NCI-H2029 treated with DMSO at 0.1 percent for 48 hours (cell line): Measurements from ENCODE around the gene CAMK2A.
"Not testable (repeated sequence)": the region's sequence is repeated elsewhere in the genome, so short reads cannot be mapped to it uniquely, and the experiment has no call there.

Experiments
- DNase-seq: peaks from one replicate; lab custom pipeline; 2025; lab: John Stamatoyannopoulos, UW

The CAMK2A gene

DNA sequence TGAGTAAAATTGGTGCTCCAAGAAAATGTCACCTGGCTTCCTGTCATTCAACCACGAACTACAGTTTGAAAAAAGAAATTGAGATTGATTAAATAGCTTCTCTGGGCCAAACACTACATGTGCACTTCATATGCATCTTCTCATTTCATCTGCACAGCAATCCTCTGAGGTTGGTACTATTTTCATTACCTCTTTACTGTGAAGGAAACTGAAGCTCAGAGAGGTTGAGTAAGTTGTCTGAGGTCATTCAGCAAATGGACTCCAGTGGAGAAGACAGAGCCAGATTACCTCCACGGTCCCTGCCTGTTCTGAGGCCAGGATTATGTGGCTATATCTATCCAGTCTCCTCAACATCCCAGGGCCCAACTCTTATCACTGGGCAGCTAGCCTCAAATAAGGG, 53.3 kb downstream of the CAMK2A start:
- DNase-seq, result no peak

DNA sequence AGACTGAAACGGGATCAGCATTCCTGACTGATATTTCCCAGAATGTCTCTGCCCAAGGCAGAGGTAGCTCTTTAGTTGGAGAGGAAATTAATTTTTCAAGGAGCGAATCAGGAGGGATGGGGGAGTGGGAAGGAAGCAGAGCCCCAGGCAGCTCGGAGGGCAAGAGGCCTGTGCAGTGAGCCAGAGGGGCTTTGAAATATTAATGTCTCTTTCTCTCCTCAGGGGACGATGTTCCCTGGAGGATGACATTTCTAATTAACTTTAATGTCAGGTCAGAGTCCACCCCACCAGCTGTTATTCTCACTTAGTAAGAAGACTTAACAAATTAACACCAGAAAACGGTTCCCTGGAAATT, 54.1 kb downstream of the CAMK2A start:
- DNase-seq, result no peak

DNA sequence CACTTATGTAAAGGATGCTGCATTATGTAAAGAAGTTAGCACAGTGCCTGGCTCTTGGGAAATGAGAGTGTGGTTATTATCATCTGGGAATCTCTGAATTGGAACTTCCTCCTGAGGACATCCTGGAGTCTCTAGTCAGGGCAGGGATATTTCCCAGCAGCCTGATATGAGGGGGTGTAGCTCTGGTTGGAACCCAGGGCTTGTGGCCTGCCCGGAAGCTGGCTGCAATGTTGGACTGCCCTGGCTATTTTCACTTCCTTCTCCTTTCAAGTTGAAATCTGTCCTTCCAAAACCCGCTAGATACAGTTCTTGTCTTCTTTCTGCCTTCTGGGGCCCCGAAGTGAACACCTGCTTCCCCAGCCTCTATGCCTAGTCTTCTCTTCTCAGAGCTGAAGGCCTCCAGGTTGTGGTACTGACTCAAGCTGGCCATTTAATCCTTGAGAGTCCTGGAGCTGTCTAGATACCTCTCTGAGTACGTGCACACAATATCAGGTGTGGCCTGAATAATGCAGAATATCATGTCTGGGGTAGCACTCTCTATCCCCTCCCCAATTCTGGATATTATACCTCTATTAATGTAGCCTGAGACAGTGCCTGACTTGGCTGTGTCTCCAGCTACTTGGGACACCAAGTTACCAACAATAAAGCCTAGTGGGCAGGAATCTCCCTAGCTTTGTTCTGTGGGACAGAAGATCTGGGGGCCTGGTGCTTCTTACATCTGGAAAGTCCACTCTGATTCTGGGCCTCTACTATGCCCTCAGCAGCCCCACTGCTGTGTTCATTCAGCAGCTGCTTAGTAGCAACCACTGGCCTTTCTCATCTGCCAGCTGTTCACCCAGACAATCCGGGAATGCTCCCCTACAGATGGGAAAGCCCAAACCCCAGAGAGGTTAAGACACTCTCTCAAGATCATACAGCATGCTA, 54.7 kb downstream of the CAMK2A start:
- DNase-seq, result no peak

DNA sequence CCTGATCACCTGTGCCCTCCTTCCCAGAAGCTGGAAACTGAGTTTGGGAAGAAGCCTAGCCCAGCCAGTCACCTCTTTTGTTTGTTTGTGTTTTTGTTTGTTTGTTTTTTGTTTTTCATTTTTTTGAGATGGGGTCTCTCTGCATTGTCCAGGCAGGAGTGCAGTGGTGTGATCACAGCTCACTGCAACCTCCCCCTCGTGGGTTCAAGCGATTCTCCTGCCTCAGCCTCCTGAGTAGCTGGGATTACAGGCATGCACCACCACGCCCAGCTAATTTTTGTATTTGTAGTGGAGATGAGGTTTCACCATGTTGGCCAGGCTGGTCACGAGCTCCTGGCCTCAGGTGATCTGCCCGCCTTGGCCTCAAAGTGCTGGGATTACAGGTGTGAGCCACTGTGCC, 55.9 kb downstream of the CAMK2A start:
- DNase-seq, result not testable (repeated sequence)

DNA sequence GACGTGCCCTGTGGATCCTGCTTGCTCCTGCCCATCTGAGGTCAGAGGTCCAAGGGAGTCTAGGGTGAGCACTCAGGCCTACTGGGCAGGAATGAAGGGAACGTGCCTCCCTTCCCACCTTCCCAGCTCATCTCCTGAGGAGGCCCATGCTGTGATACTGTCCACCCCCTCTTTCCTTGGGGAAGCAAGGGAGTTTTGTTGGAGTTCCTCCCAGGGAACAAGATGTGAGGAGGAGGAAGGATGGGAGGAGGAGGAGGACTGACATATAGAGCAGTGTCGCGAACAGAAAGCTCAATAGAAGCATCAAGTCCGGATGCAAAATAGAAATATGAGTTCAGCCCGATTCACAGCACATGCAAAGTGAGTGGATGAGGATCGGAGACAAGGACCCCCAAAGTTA, 58.7 kb downstream of the CAMK2A start:
- DNase-seq, result no peak

DNA sequence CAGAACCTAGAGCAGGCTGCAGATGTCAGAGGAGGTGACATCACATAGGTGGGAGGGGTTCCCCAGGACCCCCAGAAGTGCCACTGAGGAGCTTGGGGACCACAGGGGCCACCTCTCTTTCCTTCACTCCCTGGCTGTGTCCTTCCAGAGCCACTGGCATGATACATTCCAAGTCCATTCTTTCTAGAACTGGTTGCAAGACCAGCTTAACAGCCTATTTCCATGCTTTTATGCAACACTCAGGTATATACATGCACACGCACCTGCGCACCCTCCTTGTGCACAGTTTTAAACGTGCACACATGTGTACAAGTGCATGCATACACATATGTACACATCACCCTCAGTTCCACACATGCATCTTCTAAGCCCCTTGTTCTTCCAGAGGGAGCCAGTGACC, 60.0 kb downstream of the CAMK2A start:
- no peak for DNase-seq

DNA sequence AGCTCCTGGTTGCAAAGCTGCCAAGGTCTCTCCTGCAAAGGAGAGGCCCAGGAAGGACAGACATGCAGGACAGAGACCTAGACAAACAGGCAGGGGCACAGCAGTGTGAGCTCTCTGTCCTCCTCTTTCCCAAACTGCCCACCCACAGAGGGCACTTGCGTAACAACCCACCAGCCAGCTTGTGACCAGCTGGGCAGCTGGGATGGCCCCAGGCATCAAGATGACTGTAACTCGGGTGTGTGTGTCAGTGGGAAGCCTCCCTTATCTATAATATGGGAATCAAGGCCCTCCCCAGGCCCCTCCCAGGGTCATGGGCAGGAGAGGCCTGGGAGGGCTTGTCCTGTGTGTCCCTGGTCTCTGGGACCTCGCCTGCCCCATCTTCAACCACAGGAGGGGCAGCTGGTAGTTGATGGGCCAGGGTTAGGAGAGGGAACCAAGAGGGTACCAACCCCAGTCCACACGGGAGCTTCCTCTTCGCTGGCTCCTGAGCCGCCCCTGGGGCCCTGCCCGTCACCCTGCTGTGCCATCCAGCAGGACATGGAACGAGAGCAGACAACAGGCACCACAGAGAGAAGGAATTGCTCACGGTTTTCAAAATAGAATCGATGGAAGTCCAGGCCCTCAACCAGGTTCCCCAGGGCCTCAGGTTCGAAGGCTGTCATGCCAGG, 61.8 kb downstream of the CAMK2A start:
- DNase-seq, result no peak

DNA sequence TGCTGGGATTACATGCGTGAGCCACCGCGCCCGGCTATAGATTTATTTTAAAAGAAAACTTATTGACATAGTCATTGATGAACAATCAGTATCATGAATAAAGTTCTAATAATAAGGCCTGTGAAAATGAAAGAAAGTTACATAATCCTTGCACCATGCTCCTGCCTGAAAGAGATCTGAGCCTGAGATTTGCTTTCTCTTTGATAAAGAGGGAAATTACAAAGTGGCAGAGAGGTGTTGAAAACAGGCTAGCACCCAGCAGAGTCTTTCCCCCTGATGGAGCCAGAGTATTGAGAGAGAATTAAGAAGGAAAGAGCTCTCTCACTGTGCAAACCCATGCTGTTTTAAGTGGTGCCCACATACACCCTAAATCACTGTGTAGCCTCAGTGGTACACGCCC, 62.5 kb downstream of the CAMK2A start:
- no peak for DNase-seq

DNA sequence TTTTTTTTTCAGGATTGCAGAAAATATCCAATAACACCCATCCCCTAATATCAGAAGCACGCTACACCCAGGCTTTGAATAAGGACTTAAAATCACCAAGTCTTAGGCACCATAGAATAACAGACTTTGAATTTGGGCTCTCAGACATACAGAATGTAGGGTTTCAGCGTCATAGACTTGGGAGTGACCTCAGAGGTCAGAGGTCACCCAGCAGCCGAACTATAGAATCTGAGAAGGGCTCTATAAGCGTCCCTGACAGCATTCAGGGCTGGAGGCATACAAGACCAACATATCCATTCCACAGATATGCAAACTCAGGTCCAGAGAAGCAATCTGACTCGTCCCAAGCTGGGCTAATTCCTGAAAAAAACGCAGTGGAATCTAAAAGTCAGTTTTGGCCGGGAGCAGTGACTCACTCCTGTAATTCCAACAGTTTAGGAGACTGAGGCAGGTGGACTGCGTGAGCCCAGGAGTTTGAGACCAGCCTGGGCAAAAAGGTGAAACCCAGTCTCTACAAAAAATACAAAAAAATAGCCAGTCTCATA, 65.0 kb downstream of the CAMK2A start:
- no peak for DNase-seq

DNA sequence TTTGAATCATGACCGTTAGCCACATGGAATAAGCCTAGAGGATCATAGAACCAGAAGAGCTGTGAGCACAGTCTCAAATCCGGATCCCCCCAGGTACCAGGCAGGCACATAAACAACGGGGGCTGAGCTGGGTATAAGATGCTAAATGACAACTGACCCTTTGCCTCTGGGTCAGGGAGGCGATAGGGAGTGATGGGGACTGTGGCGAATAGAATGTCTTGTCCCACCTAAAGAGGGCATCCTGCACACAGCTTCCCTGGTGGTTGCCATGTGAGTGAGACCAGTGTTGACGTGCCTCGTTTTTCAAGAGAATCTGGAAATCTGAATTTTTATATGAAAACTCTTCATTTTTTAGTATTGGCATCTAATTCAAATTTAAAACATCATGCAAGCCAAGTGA, 66.1 kb downstream of the CAMK2A start:
- DNase-seq, result no peak

DNA sequence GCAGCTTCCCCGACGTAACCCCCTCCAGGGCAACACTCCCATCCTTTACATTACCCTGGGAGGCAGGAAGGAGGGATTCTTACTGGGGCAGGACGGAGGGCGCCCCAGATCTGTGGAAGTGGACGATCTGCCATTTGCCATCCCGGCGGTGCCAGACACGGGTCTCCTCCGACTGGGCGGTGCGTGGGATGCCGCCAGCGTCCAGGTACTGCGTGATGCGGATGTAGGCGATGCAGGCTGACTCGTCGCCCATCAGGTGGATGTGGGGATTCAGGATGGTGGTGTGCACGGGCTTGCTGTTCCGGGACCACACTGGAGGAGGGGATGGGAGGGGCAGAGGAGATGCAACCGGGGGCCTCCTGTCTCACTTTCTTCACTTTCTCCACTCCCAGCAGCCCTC, 66.7 kb downstream of the CAMK2A start:
- DNase-seq, result no peak

DNA sequence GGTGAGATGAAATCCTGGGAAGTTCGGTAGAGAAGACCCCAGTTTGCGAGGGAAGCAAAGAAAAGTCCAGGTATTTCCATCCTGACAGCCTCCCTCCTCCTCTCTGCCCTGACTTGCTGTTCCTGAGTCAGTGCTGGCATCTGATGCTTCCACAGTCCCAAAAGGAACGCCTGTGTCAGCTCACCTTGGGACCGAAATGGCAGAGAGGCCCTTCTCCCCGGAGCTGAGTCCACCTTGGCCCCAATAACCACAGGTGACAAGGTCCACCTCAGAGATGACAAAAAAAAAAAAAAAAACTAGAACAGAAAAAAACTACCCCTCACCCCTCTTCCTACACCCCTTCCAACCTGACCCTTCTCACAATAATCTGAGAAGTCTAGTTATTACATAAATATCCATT, 68.1 kb downstream of the CAMK2A start:
- no peak for DNase-seq

DNA sequence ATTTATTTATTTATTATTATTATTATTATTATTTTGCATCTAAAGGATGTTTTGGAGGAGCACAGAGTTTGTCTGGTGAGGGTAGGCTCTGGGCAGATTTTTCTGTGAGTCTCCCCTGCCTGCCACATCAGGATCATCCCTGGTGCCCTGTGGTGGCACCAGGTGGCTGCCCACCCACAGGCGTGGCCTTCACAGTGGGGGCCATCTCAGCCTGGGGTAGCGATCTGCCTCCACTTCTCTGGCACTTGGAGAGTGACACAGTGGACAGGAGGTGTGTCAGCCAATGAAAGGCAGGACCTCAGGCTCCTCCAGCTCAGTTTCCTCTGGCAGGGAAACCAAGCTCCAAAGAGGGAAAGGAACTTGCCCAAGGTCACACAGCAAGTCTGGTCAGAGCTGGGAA, 69.7 kb downstream of the CAMK2A start:
- no peak for DNase-seq

DNA sequence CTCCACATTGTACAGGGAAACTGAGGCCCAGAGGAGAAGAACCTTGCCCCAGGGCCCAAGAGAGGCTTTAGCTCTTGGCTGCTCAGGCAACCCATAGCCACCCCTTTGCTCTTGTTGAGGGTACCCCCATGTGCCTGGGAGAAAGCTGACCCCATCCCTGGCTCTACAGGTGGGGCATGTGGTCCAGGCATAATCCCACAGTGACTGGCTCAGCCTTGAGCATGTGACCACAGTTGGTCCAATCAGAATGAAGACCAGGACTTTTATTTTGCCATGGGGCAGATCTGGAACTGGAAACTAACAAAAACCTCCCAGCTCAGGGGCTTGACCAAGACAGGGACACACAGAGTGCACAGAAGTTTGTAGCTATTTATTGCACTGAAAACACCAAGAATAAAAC, 70.4 kb downstream of the CAMK2A start:
- no peak for DNase-seq

DNA sequence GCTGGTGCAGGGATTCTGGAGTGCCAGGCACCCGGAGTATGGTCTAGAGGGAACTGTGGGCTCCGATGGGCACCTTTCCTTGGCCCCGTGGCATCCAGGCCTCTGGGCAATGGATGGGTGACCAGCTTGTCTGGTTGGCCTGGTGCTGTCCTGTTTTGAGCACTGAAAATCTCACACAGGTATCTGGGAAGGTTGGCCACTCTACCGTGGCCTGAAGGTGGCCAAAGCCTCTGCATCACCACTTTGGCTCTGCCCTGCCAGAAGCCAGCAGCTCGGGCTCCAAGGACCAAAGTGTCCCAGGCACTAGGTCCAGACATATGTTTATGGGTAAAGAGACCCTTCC, 70.9 kb downstream of the CAMK2A start:
- no peak for DNase-seq

DNA sequence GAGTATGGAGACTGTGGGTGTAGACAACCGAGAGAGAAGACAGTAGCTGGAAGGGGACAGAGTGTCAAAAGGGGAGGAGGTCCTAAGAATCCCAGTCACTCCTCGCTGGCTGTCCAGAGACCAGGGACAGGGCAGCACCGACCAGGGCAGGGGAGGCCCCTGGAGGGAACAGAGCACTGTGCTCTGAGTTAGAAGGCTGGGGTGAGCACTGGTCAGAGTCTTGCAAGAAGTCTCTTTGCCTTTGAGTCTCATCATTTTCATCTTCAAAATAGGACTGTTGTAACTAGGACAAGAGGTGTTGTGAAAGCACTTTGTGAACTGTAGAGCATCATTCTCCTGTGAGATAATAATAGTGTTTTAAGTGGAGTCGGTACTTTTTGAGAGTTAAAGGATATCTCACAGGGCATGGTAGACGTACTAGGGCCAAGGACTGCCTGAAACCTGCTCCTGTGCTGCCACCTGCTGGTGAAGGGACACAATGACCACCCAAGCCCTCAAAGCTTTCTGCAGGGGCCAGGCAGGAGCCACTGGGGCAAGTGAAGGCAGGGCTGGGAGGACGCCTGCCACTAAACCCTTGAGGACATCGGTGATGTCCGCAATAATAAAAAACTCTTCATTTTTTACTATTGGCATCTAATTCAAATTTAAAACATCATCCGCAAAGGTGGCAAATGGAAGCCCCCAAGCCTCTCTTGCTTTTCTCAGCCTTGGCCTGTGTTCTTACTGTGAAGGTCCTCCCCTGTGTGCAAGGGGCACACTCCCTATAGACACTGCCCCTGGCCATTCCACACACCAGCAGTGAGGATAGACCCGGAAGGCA, 71.5 kb downstream of the CAMK2A start:
- DNase-seq, result peak; percentile 74

DNA sequence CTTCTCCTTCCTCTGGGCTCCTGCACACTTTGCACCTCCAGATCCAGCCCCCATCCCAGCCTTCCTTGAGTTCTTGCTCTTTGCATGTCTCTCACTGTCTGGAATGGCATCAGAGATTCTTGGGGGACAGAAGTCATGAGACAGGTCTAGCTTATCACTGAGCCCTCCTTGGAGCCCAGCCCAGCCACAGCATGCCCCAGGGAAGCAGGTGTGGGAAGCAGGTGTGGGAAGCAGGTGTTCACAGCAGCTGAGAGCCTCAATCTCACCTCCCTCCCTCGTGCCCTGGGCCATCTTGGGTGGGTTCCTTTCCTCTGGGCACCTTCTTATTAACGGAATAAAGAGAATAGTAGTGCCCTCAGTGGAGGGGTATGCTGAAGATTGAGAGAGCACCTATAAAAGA, 72.5 kb downstream of the CAMK2A start:
- no peak for DNase-seq

DNA sequence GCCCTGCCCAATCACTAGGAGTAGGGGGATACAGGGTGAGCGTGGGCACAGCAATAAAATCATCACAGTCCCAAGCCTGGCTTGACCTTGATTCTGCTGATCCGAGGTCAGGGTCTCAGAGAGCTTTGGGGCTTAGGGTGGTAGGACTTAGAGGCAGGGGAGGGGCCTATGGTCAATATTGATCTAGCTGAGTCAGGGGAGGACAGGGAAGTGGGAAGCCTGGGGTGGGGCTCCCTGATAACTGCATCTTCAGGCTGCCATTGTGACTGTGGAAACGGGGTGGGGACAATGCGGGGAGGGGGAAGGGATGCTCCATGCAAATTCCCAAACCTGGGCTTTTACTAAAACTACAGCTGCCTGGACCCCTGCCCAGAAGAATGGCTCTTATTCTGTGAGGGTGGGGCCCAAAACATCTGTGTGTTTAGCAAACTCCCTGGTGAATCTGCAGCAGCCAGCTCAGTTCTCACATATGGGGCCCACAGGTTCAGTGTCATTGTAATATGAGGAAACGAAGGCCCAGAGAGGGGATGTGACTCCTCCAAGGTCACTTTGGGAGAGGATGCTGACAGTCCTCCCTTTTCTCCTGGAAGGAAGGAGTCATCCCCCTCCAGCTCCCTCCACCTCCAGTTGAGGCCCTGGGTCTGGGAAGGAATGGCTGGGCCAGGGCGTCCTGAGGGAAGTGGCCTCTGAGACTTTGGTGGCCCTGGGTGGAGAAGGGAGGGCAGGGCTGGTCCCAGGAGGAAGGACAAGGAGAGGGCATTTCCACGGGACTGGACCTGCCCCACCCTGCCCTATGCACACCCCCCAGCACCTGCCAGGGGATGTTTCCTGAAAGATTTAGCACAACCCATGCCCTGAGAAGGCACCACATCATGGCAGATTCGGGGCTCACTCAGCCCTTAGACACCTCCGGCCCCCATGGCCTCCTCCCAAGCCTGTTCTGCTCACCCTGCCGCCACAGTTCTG, 73.3 kb downstream of the CAMK2A start:
- DNase-seq, result no peak

DNA sequence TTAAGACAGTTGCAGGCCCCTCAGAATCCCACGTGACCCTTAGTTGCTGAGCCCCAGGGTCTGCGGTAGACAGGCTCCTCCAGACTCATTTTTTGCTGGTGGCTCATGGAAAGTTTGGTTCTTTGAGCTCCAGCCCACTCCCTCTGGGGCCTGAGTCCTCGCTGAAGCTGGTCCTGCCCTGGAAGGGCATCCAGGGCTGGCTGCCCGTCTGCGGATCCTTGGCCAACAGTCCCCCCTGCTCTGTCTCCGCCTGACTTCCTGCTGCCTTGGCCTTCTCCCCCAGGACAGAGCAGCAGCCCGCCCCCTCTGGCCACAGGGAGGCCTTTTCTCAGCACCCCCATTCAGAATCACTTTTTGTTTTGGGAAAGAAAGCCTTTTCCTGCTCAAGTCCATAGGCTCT, 75.3 kb downstream of the CAMK2A start:
- no peak for DNase-seq

DNA sequence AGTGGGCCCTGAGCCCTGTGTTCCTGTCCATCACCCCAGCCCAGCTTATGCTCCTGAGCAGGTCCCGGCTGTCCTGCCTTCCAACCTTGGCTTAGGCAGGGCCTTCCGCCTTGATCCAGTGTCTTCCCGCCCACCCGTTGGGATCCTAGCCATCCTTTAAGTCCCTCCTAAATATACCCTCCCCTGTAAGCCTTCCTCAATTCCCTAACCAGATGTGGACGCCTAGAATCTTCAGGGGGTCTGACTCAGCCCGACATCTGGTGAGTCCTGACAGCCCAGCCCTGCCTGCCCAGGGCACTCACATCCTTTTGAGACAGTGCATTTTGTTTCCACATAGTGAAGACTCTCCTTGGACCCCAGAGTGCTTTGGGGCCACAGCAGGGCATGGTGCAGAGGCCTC, 76.0 kb downstream of the CAMK2A start:
- no peak for DNase-seq
